SK-MEL-5 (cell line): ENCODE data around the gene RBCK1. TPM values are rescaled to one million over a fixed set of nuclear protein-coding genes. Genes with fewer than 3 reads are reported as not detected.
A peak's percentile ranks its signal among the peaks of the same experiment; 100 is the strongest.
"Not testable (repeated sequence)": the region's sequence is repeated elsewhere in the genome, so short reads cannot be mapped to it uniquely, and the experiment has no call there.

Source experiments
- DNase-seq: peaks from one replicate; pipeline ENCODE4 v3.0.0-alpha.2; 2016; ENCODE audit warnings: low read depth, low spot score
- in situ Hi-C: cut with HindIII; loops from 2 replicates; pipeline ENCODE4 v1.10.0; 2016; ENCODE audit warnings: low sequenced_read_pairs, high pct_unique_total_duplicates, low pct_unique_long_range_greater_than_20kb
- total RNA-seq: library from RNA; depleted of rRNA; stranded (reverse); fragments of >200 nt; shearing (Covaris generic); gene quantifications from 2 replicates; pipeline ENCODE4 v1.2.3, GENCODE V29; 2014

Gene RBCK1
- total RNA-seq, 1 experiment from 2014 or later, result 58.0 TPM

- in situ Hi-C loops, result no loop called here
- no peak for DNase-seq
These were observed 35.2 kb downstream of the RBCK1 start for GRCh38 chr20:443223-443775.

GRCh38 chr20:444117-444516 lies 36.0 kb downstream of the RBCK1 start:
- in situ Hi-C loops, result no loop called here
- DNase-seq, result no peak

- no peak for DNase-seq
- in situ Hi-C loops, result no loop called here
These were observed 36.8 kb downstream of the RBCK1 start for GRCh38 chr20:444862-445426.

- DNase-seq, result no peak
- in situ Hi-C loops, result no loop called here
These were observed 37.6 kb downstream of the RBCK1 start for GRCh38 chr20:445514-446336.

GRCh38 chr20:452021-452420 lies 43.9 kb downstream of the RBCK1 start:
- DNase-seq, in situ Hi-C loops: not testable (repeated sequence)

GRCh38 chr20:454951-455350 lies 46.9 kb downstream of the RBCK1 start:
- DNase-seq, result no peak
- in situ Hi-C loops, result no loop called here

GRCh38 chr20:458776-459175 lies 50.7 kb downstream of the RBCK1 start:
- in situ Hi-C loops, result no loop called here
- no peak for DNase-seq

GRCh38 chr20:460180-460579 lies 52.1 kb downstream of the RBCK1 start:
- in situ Hi-C loops, result no loop called here
- no peak for DNase-seq

- peak; percentile 85 for DNase-seq
- in situ Hi-C loops, result no loop called here
These were observed 52.6 kb downstream of the RBCK1 start for GRCh38 chr20:460707-461106.

GRCh38 chr20:461254-462198 lies 53.4 kb downstream of the RBCK1 start:
- in situ Hi-C loops, result no loop called here
- peak; percentile 35 for DNase-seq

- DNase-seq, result peak; percentile 90
- in situ Hi-C loops, result no loop called here
These were observed 54.3 kb downstream of the RBCK1 start, which contains the start of gene TBC1D20 for GRCh38 chr20:462199-462991. Gene TBC1D20, minus strand, starts transcription at chr20:462533. Its CDS starts 128 bp downstream, at chr20:462405.

- DNase-seq, result no peak
- in situ Hi-C loops, result no loop called here
These were observed 59.7 kb downstream of the RBCK1 start for GRCh38 chr20:467755-468154.

GRCh38 chr20:469746-470490 lies 61.8 kb downstream of the RBCK1 start:
- in situ Hi-C loops, result no loop called here
- DNase-seq, result no peak

- DNase-seq, result no peak
These were observed 64.2 kb downstream of the RBCK1 start for GRCh38 chr20:472137-472846.

GRCh38 chr20:472889-473292 lies 64.8 kb downstream of the RBCK1 start:
- DNase-seq, result no peak
- in situ Hi-C loops, result no loop called here

More at GRCh38 chr20:472137-472846, 64.2 kb downstream of the RBCK1 start:
- in situ Hi-C loops, result no loop called here

GRCh38 chr20:474581-474980 lies 66.5 kb downstream of the RBCK1 start:
- DNase-seq, result no peak
- in situ Hi-C loops, result no loop called here
